HG02938 (cell line): ENCODE results near the gene LRWD1.
"Not testable (repeated sequence)": the region's sequence is repeated elsewhere in the genome, so short reads cannot be mapped to it uniquely, and the experiment has no call there.

ENCODE experiments used
- ATAC-seq: cut with Tn5 transposase; IDR thresholded peaks from one replicate; pipeline ENCODE4 v1.9.1; 2021; ENCODE audit warnings: mild to moderate bottlenecking, moderate library complexity; ENCODE audit not compliant: unreplicated experiment

Gene LRWD1

GRCh38 chr7:102493220-102493935 is 28.6 kb downstream of the LRWD1 start:
- peak; percentile 38 for ATAC-seq

- peak; percentile 14 for ATAC-seq
Observed at GRCh38 chr7:102494026-102494425, 29.2 kb downstream of the LRWD1 start.

GRCh38 chr7:102494473-102495149 is 29.8 kb downstream of the LRWD1 start:
- peak; percentile 37 for ATAC-seq

DNA sequence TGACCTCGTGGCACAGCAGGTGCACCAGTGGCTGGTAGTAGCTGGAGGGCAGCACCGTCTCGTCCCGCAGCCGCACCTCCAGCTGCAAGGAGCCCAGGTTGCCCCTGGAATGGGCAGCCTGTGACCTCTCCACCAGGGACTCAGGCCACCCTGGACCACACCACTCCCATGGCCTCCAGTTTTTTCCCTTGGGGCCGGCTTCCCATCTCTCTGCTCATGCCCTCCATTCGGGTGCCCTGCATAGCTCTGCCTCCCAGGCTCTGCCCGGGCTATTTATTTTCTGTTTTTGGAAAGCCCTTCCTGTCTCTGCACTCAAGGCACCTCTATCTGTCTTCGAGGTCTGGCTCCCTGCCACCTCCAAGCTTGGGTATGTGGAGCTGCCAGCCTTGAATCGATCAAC is 32.1 kb downstream of the LRWD1 start:
- ATAC-seq, result not testable (repeated sequence)

GRCh38 chr7:102497308-102497707 is 32.5 kb downstream of the LRWD1 start:
- not testable (repeated sequence) for ATAC-seq

- ATAC-seq, result not testable (repeated sequence)
Observed at GRCh38 chr7:102498321-102498720, 33.5 kb downstream of the LRWD1 start.

- ATAC-seq, result not testable (repeated sequence)
Observed at GRCh38 chr7:102503141-102503540, 38.4 kb downstream of the LRWD1 start.

DNA sequence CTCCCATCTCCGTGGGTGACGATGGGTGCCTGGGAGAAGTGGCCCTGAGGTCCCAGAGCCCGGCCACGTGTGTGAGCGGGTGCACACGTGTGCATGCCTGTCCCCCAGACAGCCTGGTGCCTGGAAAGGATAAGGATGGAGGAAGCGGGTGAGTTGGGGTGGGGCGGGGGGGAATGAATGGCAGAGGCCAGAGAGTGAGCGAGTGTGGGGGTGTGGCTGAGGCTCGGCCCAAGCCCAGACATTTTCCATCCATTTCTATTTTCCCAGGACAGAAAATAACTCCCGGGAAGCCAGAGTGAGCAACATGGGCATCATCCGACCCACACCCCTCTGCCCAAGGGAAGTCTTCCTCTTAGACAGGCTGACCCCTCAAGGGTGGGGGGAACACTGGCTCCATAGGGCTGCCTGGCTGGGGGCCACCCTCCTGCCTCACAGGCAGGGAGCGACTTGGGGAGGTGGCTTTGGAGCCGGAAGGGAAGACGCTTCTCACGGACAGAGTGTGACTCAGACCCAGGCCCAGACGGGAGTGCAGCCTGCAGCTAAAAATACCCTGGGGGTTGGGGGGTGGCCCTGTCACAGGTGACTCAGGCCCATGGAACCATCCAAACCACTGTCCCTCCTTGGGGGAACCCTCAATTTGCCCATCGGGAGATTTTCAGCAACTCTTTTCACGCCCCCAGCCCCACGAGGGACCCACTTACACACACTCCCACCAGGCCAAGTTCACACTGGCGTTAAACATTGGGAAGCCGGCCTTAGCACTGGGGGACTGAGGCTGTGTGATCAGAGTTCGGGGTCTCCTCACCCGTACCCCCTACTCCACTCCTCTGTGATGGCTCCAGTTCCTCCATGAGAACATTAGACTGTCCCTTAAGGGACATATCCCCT is 40.8 kb downstream of the LRWD1 start:
- ATAC-seq, result not testable (repeated sequence)

DNA sequence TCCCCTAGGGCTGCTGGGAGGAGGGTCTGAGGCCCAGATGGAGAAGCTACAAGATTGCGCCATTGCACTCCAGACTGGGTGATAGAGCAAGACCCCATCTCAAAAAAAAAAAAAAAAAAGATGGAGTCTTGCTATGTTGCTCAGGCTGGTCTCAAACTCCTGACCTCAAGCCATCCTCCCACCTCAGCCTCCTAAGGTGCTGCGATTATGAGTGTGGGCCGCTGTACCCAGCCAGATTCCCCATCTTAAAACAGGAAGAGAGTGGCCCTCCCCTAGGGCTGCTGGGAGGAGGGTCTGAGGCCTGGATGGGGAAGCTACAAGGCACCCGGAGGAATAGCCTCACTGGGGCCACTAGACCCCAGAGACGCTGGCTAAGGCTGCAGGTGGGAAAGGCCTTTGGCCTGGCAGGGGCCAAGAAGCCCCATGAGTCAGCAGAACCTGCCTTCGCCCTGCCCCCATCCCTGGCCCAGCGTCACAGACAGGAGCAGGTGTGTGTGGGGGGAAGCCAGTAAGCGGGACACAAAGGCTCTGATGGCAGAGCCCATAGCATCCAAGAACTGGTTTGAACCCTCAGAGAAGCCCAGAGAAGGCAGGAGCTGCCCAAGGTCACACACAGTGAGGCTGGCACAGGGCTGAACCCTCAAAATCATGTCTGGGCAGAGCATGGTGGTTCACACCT is 42.8 kb downstream of the LRWD1 start:
- ATAC-seq, result not testable (repeated sequence)

- ATAC-seq, result not testable (repeated sequence)
Observed at GRCh38 chr7:102510575-102510974, 45.8 kb downstream of the LRWD1 start.

GRCh38 chr7:102511860-102512522 is 47.2 kb downstream of the LRWD1 start:
- not testable (repeated sequence) for ATAC-seq

DNA sequence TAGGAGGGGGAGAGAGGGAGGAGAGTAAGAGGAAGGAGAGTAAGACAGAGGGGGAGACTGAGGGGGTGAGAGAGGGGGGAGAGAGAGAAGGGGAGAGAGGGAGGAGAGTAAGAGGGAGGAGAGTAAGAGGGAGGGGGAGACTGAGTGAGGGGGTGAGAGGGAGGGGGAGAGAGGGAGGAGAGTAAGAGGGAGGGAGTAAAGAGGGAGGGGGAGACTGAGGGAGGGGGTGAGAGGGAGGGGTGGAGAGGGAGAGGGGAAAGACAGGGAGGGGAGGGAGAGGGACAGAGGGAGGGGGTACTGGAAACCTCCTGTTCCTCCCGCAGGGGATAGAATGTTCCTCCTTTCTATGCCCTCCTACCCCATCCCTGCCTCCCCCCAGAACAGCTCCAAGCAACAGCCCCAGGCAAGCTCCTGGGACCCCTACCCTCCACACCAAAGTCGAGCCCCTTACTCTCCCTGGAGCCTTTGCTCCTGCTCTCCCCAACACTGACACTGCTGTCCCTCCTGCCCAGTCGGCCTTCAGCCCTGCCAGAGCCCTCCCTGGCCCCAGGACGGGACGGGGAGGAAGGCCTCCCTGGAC is 47.9 kb downstream of the LRWD1 start:
- ATAC-seq, result not testable (repeated sequence)

DNA sequence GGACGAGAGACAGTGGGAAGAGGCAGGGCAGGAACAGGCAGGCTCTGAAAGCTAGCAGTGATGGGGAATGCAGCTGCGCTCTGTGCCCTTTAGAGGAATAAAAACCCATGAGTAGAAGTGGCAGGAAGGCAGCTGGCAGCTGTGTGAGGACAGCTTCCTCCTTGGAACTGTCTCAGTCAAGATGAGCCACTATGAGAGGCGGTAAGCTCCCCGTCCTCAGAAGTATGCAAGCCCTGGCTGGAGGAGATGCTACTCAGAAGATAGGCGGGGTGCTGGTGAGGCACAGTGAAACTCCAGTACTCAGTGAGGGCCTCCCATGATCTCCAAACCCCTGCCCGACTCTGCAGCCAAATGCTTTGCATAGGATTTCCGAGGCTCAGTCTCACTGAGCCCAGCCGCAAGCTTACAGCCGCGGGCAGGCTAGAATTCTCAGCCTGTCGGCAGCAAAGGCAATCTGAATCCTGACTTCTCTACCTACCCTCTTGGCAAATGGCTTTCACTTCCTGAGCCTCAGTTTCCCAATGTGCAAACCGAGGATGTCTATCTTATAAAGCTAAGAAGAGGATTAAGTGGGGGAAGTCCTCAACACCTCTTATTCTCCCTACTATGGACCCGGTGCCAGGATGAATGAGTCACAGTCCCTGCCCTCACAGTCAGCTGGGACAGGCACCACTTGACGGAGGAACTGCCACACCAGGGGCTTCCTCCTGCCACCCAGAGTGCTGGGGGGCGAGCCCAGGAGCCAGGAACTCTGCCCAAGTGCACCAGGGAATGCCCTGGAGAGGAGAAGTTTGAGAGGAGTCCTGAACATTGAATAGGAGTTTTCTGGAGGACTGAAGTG is 50.3 kb downstream of the LRWD1 start:
- ATAC-seq, result peak; percentile 62

DNA sequence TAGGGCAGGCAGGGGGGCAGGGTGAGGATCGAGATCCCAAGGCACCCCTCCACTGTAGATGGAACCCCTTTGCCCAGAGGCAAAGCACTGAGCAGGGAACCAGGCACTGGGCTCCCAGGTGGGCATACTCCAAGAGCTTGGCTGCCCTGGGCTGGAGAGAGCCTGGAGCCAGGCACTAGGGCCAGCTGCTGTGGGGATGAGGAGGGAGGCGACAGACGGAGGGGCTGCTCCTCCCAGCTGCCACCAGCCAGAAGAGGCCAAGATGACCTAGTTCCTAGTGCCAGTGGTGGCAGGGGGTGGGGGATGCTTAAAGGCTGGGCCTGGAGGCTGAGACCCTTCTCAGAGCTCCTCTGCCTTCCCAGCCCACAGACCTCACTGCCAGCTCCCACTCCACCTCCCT is 51.1 kb downstream of the LRWD1 start:
- ATAC-seq, result not testable (repeated sequence)

- not testable (repeated sequence) for ATAC-seq
Observed at GRCh38 chr7:102516951-102517350, 52.2 kb downstream of the LRWD1 start.

- ATAC-seq, result peak; percentile 51
Observed at GRCh38 chr7:102517550-102518147, 52.9 kb downstream of the LRWD1 start, which contains the start of gene RASA4B. Gene RASA4B, minus strand, starts transcription at chr7:102517777. Its CDS starts 67 bp downstream, at chr7:102517710.

DNA sequence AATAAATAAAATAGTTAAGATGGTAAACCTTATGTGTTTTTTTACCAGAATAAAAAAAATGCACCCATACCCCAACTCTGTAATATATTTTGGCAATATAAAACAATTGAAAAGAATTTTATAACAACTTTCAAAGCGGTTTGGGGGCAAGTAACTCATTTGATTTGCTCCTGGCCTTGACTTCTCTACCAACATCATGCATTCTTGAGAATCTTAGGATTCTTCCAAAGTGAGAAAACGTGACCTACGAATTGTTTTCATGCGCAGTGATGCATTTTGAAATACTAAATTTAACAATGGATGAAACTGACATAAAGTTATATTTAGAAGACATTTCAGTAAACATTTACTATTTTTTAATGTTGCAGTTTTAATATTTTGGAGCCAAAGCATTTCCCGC is 56.0 kb downstream of the LRWD1 start:
- ATAC-seq, result not testable (repeated sequence)
